ENCODE measurements around the gene CRYM. TPM values are rescaled to one million over a fixed set of nuclear protein-coding genes. Genes with fewer than 3 reads are reported as not detected.

The CRYM gene
- total and polyA plus RNA-seq, 4 donors: 2.3 to 7.8 (median 7.0) TPM

GRCh38 chr16:21264571-21265036 is 13.5 kb downstream of the CRYM start:
- 84% methylated on average over 4 of the region's 4 CpGs for WGBS
- DNase-seq (ENCODE audit: low spot score): no peak
- H3K9ac ChIP-seq (ENCODE audit: low read depth in 1 of 2, low read length in 2 of 2): no peak overlapping the region

GRCh38 chr16:21263640-21264570 is 14.2 kb downstream of the CRYM start:
- H3K4me1 ChIP-seq (ENCODE audit: control insufficient read depth in 4 of 4, insufficient read depth in 4 of 4, low read length in 3 of 4): peaks cover 19 to 52% (median 36%) of the 10 kb centered on the region in 4 donors
- H3K9me3 ChIP-seq (ENCODE audit: control insufficient read depth in 4 of 4, low read length in 3 of 4): no peaks in the 10 kb centered on the region
- 55% methylated on average over 14 of the region's 14 CpGs for WGBS
- no peaks in the 10 kb centered on the region for H3K36me3 ChIP-seq (ENCODE audit: control insufficient read depth in 4 of 4, insufficient read depth in 3 of 4, low read depth in 1 of 4, low read length in 3 of 4)
- H3K27me3 ChIP-seq (ENCODE audit: control insufficient read depth in 4 of 4, insufficient read depth in 4 of 4, low read length in 3 of 4): no peaks in the 10 kb centered on the region
- H3K4me3 ChIP-seq (ENCODE audit: low read depth in 1 of 3, low read length in 3 of 3): no peak overlapping the region
- H3K9ac ChIP-seq (ENCODE audit: low read depth in 1 of 2, low read length in 2 of 2): no peak overlapping the region
- no peak for TF ChIP-seq MAX (IDR thresholded peaks at IDR 0.05)
- peak; percentile 17 to 28 for TF ChIP-seq RXRA (IDR thresholded peaks at IDR 0.05)
- H3K27ac ChIP-seq (ENCODE audit: low read depth in 1 of 2, low read length in 2 of 2): peak overlapping the region; percentile 64 to 92
- DNase-seq (ENCODE audit: low spot score): no peak

More at GRCh38 chr16:21264571-21265036, 13.5 kb downstream of the CRYM start:
- H3K27ac ChIP-seq (ENCODE audit: low read depth in 1 of 2, low read length in 2 of 2): peak overlapping the region; percentile 82 to 92
- TF ChIP-seq REST (IDR thresholded peaks at IDR 0.05) (no peak), MAX (IDR thresholded peaks at IDR 0.05) (no peak), ZBTB33 (IDR thresholded peaks at IDR 0.05) (no peak), FOXA1 (IDR thresholded peaks at IDR 0.05) (no peak), HNF4A (conservative IDR thresholded peaks at IDR 0.05) (no peak)
- H3K27me3 ChIP-seq (ENCODE audit: control insufficient read depth in 4 of 4, insufficient read depth in 4 of 4, low read length in 3 of 4): no peaks in the 10 kb centered on the region
- no peaks in the 10 kb centered on the region for H3K9me3 ChIP-seq (ENCODE audit: control insufficient read depth in 4 of 4, low read length in 3 of 4)
- peaks cover 19 to 49% (median 32%) of the 10 kb centered on the region in 4 donors for H3K4me1 ChIP-seq (ENCODE audit: control insufficient read depth in 4 of 4, insufficient read depth in 4 of 4, low read length in 3 of 4)
- H3K4me3 ChIP-seq (ENCODE audit: low read depth in 1 of 3, low read length in 3 of 3): no peak overlapping the region
- H3K36me3 ChIP-seq (ENCODE audit: control insufficient read depth in 4 of 4, insufficient read depth in 3 of 4, low read depth in 1 of 4, low read length in 3 of 4): no peaks in the 10 kb centered on the region

Measured in liver (tissue), 9 donors.